Hepatocyte (in vitro differentiated cells): Measurements from ENCODE around the gene KDM3B. TPM values are rescaled to one million over a fixed set of nuclear protein-coding genes. Genes with fewer than 3 reads are reported as not detected.

Experiments
- DNase-seq: peaks from one replicate; pipeline ENCODE4 v3.0.0-alpha.2; 2016; ENCODE audit warnings: low spot score
- H2AFZ ChIP-seq: fragments of 200-600 bp; sonication (generic); 2 replicates; pipeline ENCODE4 v1.6.0; 2016; ENCODE audit warnings: antibody characterized with exemption, mild to moderate bottlenecking
- H3K27ac ChIP-seq: fragments of 200-600 bp; sonication (generic); 2 replicates; pipeline ENCODE4 v1.5.1; 2016; ENCODE audit warnings: mild to moderate bottlenecking
- H3K27me3 ChIP-seq: fragments of 200-600 bp; sonication (generic); 2 replicates; pipeline ENCODE4 v1.6.1; 2016
- H3K36me3 ChIP-seq: fragments of 200-600 bp; sonication (generic); replicated peaks from 2 replicates; pipeline ENCODE4 v1.5.1; 2016; ENCODE audit warnings: low read depth; ENCODE audit not compliant: insufficient read depth
- H3K4me1 ChIP-seq: fragments of 200-600 bp; sonication (generic); 2 replicates; pipeline ENCODE4 v1.5.1; 2016; ENCODE audit warnings: mild to moderate bottlenecking, moderate library complexity; ENCODE audit not compliant: insufficient read depth
- H3K4me2 ChIP-seq: fragments of 200-600 bp; sonication (generic); 2 replicates; pipeline ENCODE4 v1.6.0; 2016
- H3K4me3 ChIP-seq: fragments of 200-600 bp; sonication (generic); 2 replicates; pipeline ENCODE4 v1.5.1; 2016; ENCODE audit warnings: mild to moderate bottlenecking
- H3K79me2 ChIP-seq: fragments of 200-600 bp; sonication (generic); 2 replicates; pipeline ENCODE4 v1.6.0; 2017; ENCODE audit warnings: mild to moderate bottlenecking
- H3K9me2 ChIP-seq: fragments of 200-600 bp; sonication (generic); replicated peaks from 2 replicates; pipeline ENCODE4 v1.6.0; 2017; ENCODE audit warnings: mild to moderate bottlenecking; ENCODE audit not compliant: insufficient read depth
- H3K9me3 ChIP-seq: fragments of 200-600 bp; sonication (generic); 2 replicates; pipeline ENCODE4 v1.5.1; 2016; ENCODE audit warnings: low read depth, mild to moderate bottlenecking
- H4K20me1 ChIP-seq: fragments of 200-600 bp; sonication (generic); 2 replicates; pipeline ENCODE4 v1.6.0; 2016; ENCODE audit warnings: mild to moderate bottlenecking; ENCODE audit not compliant: insufficient read depth, poor library complexity, severe bottlenecking
- EZH2 ChIP-seq: fragments of 200-600 bp; sonication (generic); IDR thresholded peaks from 2 replicates; pipeline ENCODE4 v1.6.1; 2016; ENCODE audit warnings: antibody characterized with exemption, mild to moderate bottlenecking, borderline replicate concordance
- EZH2phosphoT487 ChIP-seq: fragments of 200-600 bp; sonication (generic); IDR thresholded peaks from one replicate; pipeline ENCODE4 v1.6.1; 2018; ENCODE audit warnings: antibody characterized with exemption, mild to moderate bottlenecking, low read depth, moderate library complexity; ENCODE audit not compliant: unreplicated experiment, severe bottlenecking
- WGBS: methylation state at CpG from one replicate; pipeline ENCODE4 v1.1.6; 2016; ENCODE audit warnings: low lambda C conversion rate; ENCODE audit errors: missing lambda C conversion rate; 5-methylcytosine and 5-hydroxymethylcytosine counted together
- polyA plus RNA-seq: library from polyadenylated mRNA; unstranded; fragments of >200 nt; fragmentation: Nextera tagmentation; extraction: Ambion mirVana; gene quantifications from 2 replicates; pipeline ENCODE4 v1.2.1, GENCODE V29; 2016
- total RNA-seq: library from RNA; depleted of rRNA; stranded (reverse); fragments of >200 nt; gene quantifications from 2 replicates; pipeline ENCODE4 v1.2.3, GENCODE V29; 2014
- TF ChIP-seq, protein P1 (sequence below): fragments of 200-600 bp; sonication (generic); IDR thresholded peaks from 2 replicates; pipeline ENCODE4 v1.5.1; 2016; ENCODE audit warnings: antibody characterized with exemption, mild to moderate bottlenecking; ENCODE audit not compliant: poor library complexity

Gene KDM3B
- total and polyA plus RNA-seq, 2 experiments from 2014 or later, result 22.1 to 67.8 TPM

DNA sequence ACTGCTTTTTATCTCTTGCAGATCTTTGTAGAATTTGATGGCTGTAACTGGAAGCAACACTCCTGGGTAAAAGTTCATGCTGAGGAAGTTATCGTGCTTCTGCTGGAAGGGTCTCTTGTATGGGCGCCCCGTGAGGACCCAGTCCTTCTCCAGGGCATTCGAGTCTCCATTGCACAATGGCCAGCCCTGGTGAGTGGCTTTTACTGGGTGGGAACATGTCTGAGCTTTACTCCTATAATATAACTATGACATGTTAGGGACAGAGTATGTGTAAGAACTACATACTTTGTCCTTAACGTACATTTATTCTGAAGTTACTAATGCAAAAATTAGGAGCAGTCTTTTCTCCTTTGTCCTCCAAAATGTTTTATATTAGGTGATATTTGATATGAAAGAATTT, 20.2 kb downstream of the KDM3B start:
- peaks cover 72% of the 10 kb centered on the region for H3K79me2 ChIP-seq
- no peak overlapping the region for H3K27ac ChIP-seq

DNA sequence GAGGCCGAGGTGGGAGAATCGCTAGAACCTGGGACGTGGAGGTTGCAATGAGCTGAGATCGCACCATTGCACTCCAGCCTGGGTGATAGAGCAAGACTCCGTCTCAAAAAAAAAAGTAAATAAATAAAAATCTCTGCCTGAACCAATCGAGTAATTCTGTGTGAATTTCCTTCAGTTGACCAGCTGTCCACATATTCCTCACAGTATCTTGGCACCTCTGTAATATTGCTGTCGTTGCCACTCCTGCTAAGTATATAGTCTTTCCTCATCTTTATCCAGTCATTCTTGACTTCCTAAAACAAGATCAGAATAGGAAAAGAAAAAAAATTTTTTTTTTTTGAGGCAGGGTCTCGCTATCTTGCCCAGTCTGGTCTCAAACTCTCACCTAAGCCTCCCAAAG, 29.9 kb downstream of the KDM3B start:
- no peak for DNase-seq
- TF ChIP-seq EZH2phosphoT487 (no peak), EZH2 (no peak)
- TF ChIP-seq, protein P1, sequence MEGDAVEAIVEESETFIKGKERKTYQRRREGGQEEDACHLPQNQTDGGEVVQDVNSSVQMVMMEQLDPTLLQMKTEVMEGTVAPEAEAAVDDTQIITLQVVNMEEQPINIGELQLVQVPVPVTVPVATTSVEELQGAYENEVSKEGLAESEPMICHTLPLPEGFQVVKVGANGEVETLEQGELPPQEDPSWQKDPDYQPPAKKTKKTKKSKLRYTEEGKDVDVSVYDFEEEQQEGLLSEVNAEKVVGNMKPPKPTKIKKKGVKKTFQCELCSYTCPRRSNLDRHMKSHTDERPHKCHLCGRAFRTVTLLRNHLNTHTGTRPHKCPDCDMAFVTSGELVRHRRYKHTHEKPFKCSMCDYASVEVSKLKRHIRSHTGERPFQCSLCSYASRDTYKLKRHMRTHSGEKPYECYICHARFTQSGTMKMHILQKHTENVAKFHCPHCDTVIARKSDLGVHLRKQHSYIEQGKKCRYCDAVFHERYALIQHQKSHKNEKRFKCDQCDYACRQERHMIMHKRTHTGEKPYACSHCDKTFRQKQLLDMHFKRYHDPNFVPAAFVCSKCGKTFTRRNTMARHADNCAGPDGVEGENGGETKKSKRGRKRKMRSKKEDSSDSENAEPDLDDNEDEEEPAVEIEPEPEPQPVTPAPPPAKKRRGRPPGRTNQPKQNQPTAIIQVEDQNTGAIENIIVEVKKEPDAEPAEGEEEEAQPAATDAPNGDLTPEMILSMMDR, result no peak
- Histone ChIP-seq H3K27ac (no peak overlapping the region), H4K20me1 (no peaks in the 10 kb centered on the region), H3K9me2 (no peaks in the 10 kb centered on the region), H3K4me2 (no peak overlapping the region), H3K79me2 (no peaks in the 10 kb centered on the region), H3K4me1 (no peaks in the 10 kb centered on the region), H3K27me3 (no peaks in the 10 kb centered on the region), H3K9me3 (no peaks in the 10 kb centered on the region), H2AFZ (no peak overlapping the region), H3K36me3 (no peaks in the 10 kb centered on the region), H3K4me3 (no peak overlapping the region)
- WGBS, result 97% methylated on average over 8 of the region's 8 CpGs

More for the DNA sequence above, 20.2 kb downstream of the KDM3B start:
- no peak overlapping the region for H3K4me3 ChIP-seq
- no peaks in the 10 kb centered on the region for H3K4me1 ChIP-seq
- H3K27me3 ChIP-seq, result no peaks in the 10 kb centered on the region
- H4K20me1 ChIP-seq, result peaks cover 39% of the 10 kb centered on the region
- DNase-seq, result no peak
- no peak overlapping the region for H3K4me2 ChIP-seq
- 71% methylated on average over 5 of the region's 5 CpGs for WGBS
- H3K36me3 ChIP-seq, result no peaks in the 10 kb centered on the region
- no peak overlapping the region for H2AFZ ChIP-seq
- TF ChIP-seq, protein P1, result no peak
- TF ChIP-seq EZH2phosphoT487 (no peak), EZH2 (no peak)
- no peaks in the 10 kb centered on the region for H3K9me3 ChIP-seq
- H3K9me2 ChIP-seq, result no peaks in the 10 kb centered on the region

- Histone ChIP-seq H2AFZ (no peak overlapping the region), H3K4me1 (no peaks in the 10 kb centered on the region), H3K4me3 (no peak overlapping the region), H4K20me1 (no peaks in the 10 kb centered on the region), H3K79me2 (no peaks in the 10 kb centered on the region), H3K27ac (no peak overlapping the region), H3K36me3 (no peaks in the 10 kb centered on the region), H3K27me3 (no peaks in the 10 kb centered on the region), H3K9me2 (no peaks in the 10 kb centered on the region), H3K4me2 (no peak overlapping the region), H3K9me3 (no peaks in the 10 kb centered on the region)
- DNase-seq, result no peak
- WGBS, result 93% methylated on average over 1 of the region's 1 CpG
- TF ChIP-seq, protein P1, result no peak
- TF ChIP-seq EZH2 (no peak), EZH2phosphoT487 (no peak)
Observed at GRCh38 chr5:138385660-138386059, 33.2 kb downstream of the KDM3B start.

- Histone ChIP-seq H3K4me3 (no peak overlapping the region), H3K27me3 (no peaks in the 10 kb centered on the region), H3K4me1 (no peaks in the 10 kb centered on the region), H2AFZ (no peak overlapping the region), H3K9me2 (no peaks in the 10 kb centered on the region), H3K79me2 (no peaks in the 10 kb centered on the region), H3K9me3 (no peaks in the 10 kb centered on the region), H3K36me3 (no peaks in the 10 kb centered on the region), H4K20me1 (no peaks in the 10 kb centered on the region), H3K27ac (no peak overlapping the region), H3K4me2 (no peak overlapping the region)
- 91% methylated on average over 10 of the region's 10 CpGs for WGBS
- DNase-seq, result no peak
- TF ChIP-seq, protein P1, result no peak
- TF ChIP-seq EZH2 (no peak), EZH2phosphoT487 (no peak)
Observed at GRCh38 chr5:138386290-138386689, 33.8 kb downstream of the KDM3B start.
